ENCODE measurements around the gene SELENOM.
"Not testable (repeated sequence)": the region's sequence is repeated elsewhere in the genome, so short reads cannot be mapped to it uniquely, and the experiment has no call there.

The SELENOM gene

DNA sequence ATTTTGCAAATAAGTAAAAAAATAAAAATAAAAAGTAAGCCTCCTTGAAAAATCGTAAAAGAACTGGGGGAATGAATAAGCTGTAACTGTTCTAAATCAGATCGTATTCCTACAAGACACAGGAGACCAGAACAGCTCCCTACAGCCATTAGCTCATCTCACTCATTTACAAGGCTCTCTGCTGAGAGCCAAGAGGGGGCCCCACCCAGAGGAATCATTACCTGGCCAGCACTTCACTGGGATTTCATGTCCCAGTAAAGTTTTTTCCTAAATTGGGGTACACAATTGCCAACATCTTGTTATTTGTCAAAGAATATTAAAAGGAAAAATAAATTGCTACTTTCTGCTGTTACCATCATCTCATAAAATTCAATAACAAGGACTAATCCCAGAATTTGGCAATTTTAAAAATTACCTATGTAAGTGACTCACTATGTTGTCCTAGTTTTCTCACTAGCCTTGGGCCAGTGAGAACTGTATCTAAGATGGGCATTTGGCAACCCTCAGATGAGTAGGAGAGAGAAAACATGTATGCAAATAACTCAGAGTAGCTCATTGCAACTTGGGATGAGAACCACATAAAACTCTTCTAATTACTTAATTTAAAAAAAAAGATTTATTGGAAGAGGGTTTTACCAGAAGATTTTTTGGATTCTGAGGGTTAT lies 44.7 kb downstream of the SELENOM start:
- peaks cover 6% of the 10 kb centered on the region for H3K4me1 Mint-ChIP-seq
- no peak for ATAC-seq
- H3K9me3 Mint-ChIP-seq = peaks cover 4% of the 10 kb centered on the region
- no peak overlapping the region for H3K4me3 Mint-ChIP-seq
- no peaks in the 10 kb centered on the region for H3K27me3 Mint-ChIP-seq
- H3K36me3 Mint-ChIP-seq = no peaks in the 10 kb centered on the region
- H3K27ac Mint-ChIP-seq = no peak overlapping the region

DNA sequence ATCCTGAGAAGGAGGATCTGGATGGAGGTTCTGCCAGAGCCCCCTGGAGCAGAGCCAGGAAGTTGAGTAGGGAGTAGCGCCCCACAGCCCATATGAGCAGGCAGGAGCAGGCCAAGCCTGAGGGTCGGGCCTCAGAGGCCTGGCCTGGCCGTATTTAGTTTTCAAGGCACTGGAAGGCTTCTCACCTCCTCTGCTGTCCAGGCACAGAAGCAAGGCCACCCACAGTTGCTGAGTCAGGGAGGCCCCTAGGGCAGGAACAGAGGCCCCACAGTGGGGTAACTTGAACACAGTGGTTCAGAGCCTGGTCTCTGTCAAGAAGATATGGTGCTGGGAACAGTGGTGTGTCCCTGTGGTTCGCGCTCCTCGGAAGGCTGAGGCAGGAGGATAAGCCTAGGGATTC lies 47.7 kb downstream of the SELENOM start:
- H3K27me3 Mint-ChIP-seq, H3K4me3 Mint-ChIP-seq, H3K9me3 Mint-ChIP-seq, H3K36me3 Mint-ChIP-seq, H3K4me1 Mint-ChIP-seq, ATAC-seq, H3K27ac Mint-ChIP-seq: not testable (repeated sequence)

DNA sequence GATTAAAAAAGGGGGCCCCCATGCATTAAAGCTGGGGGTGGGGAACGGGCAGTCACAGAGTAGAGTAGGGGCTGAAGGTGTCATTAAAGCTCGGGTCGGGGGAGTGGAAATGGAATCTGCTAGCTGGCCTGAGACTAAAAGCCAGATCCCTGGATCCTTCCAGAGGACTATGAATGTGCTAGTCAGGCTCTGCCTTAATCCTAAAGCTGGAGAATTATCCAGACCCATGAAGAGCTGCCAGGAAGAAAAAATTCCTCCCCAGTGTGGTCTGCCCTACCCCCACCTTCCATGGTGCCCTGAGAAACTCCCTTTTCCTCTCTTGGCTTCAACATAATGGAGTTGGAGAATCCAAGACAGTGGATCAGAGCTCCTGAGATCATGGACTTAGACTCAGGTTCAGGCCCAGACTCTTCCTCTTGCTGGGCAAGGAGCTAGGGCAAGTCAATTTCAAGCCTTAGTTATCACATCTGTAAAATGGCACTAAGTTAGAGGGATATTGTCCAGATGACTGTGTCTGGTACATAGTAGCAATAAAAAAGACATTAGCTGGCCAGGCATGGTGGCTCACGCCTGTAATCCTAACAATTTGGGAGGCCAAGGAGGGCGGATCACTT lies 50.3 kb downstream of the SELENOM start:
- no peak for ATAC-seq
- Mint-ChIP-seq H3K27me3 (no peaks in the 10 kb centered on the region), H3K9me3 (no peaks in the 10 kb centered on the region), H3K4me1 (no peaks in the 10 kb centered on the region), H3K36me3 (no peaks in the 10 kb centered on the region), H3K4me3 (no peak overlapping the region), H3K27ac (no peak overlapping the region)

DNA sequence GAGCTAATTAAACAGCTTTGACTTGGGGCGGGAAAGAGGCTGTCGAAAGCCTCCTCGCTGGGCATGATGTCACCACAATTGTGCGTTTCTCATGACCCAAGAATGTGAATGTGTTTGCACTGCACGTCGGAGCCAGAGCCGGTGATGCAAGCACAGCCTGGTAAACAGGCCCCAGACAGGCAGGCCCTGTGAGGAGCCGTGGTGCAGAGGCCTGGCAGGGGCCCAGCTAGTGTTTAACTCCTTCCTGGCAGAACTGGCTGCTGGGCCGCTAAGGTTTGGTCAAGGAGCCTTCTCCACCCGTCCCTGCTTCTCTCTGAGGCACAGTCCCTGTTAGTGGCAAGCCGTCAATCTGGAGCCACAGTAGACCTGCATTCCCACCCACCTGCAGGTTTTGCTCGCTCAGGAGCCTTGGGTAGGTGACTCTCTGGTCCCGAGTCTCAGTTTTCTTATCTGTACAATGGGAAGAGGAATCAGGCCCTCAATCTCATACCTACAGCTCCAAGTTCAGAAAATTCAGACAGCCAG lies 51.7 kb downstream of the SELENOM start:
- no peaks in the 10 kb centered on the region for H3K9me3 Mint-ChIP-seq
- no peaks in the 10 kb centered on the region for H3K4me1 Mint-ChIP-seq
- H3K4me3 Mint-ChIP-seq = no peak overlapping the region
- no peak for ATAC-seq
- peaks cover 1% of the 10 kb centered on the region for H3K27me3 Mint-ChIP-seq
- H3K36me3 Mint-ChIP-seq = no peaks in the 10 kb centered on the region
- no peak overlapping the region for H3K27ac Mint-ChIP-seq

DNA sequence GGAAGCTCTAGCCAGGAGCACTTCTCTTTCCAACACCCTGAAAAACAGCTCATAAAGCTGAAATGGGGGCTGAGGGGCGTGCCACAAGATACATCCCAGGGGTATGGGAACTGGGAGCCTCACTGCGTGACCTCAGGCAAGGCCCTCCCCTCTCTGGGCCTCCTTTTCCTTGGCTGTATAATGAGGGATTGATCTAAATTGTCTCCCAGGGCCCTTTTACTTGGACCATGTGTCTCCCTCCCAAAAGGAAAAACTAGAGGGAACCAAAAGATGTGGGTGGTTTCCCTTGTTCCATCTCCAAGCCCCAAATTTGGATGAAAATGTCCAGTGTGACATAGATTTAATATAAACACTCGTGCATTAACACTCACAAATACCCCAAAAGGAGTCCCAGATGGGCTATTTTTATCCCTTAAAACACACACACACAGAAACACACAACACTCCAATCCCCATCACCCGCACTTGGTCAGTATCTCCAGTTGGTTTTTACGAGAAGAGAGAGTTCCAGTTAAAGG lies 52.2 kb downstream of the SELENOM start:
- Mint-ChIP-seq H3K4me3 (no peak overlapping the region), H3K27ac (no peak overlapping the region), H3K36me3 (no peaks in the 10 kb centered on the region), H3K4me1 (no peaks in the 10 kb centered on the region), H3K27me3 (peaks cover 6% of the 10 kb centered on the region), H3K9me3 (no peaks in the 10 kb centered on the region)
- ATAC-seq = no peak

Data from stimulated activated memory B cell treated with anti-CD40 and anti-IgM and Interleukin-4, amounts not matched to agents 10 μg/mL and 1 μg/mL and 100 μg/mL, for 72 hours (primary cell).